Measurements from ENCODE around the gene SMOC2. TPM values are rescaled to one million over a fixed set of nuclear protein-coding genes. Genes with fewer than 3 reads are reported as not detected.

Gene SMOC2
- total and polyA plus RNA-seq, 3 experiments from 2014 or later, result not detected

DNA sequence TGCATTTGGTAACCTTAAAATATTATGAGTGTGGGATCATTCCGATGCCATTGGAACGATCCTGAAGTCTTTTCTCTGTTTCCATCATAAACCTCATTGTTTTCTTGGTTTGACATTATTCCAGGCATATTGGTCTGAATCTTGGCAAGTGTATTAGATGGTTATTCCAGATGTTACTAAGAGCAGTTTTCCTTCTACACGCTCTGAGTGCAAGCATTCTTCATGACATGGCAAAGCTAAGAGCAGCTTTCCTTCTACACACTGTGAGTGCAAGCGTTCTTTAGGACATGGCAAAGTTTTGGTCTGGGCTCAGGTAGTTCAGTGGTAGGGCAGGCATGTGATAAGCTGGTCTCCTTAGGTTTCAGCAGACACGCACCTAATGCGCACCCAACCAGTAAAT, 53.0 kb downstream of the SMOC2 start:
- Mint-ChIP-seq H3K27me3 (peaks cover 0 to 6% of the 10 kb centered on the region in 2 donors), H3K4me3 (no peak overlapping the region), H3K36me3 (no peaks in the 10 kb centered on the region), H3K4me1 (no peaks in the 10 kb centered on the region), H3K9me3 (peaks cover 0 to 4% (median 0%) of the 10 kb centered on the region in 5 donors), H3K27ac (no peak overlapping the region)
- DNase-seq, result no peak
- Histone ChIP-seq H3K27me3 (ENCODE audit: insufficient read depth, low read length, poor library complexity, severe bottlenecking) (no peaks in the 10 kb centered on the region), H3K9me3 (ENCODE audit: low read length) (no peaks in the 10 kb centered on the region), H3K4me1 (ENCODE audit: insufficient read depth, low read length) (no peaks in the 10 kb centered on the region), H3K4me3 (ENCODE audit: low read length) (no peak overlapping the region), H3K36me3 (ENCODE audit: insufficient read depth, low read length) (no peaks in the 10 kb centered on the region), H3K27ac (ENCODE audit: low read depth, low read length) (no peak overlapping the region)
- CTCF ChIA-PET, result no interaction called here
- POLR2A ChIA-PET, result no interaction called here

- ChIA-PET CTCF (no interaction called here), POLR2A (no interaction called here)
- H3K27me3 ChIP-seq (ENCODE audit: insufficient read depth, low read length, poor library complexity, severe bottlenecking), result no peaks in the 10 kb centered on the region
- no peaks in the 10 kb centered on the region for H3K36me3 ChIP-seq (ENCODE audit: insufficient read depth, low read length)
- no peak overlapping the region for H3K27ac ChIP-seq (ENCODE audit: low read depth, low read length)
- no peak for DNase-seq
- no peak overlapping the region for H3K4me3 ChIP-seq (ENCODE audit: low read length)
- no peak overlapping the region for H3K4me3 Mint-ChIP-seq
- H3K9me3 Mint-ChIP-seq, result peaks cover 0 to 4% (median 0%) of the 10 kb centered on the region in 5 donors
- H3K36me3 Mint-ChIP-seq, result no peaks in the 10 kb centered on the region
- H3K27ac Mint-ChIP-seq, result no peak overlapping the region
- no peaks in the 10 kb centered on the region for H3K9me3 ChIP-seq (ENCODE audit: low read length)
- H3K4me1 ChIP-seq (ENCODE audit: insufficient read depth, low read length), result no peaks in the 10 kb centered on the region
- no peaks in the 10 kb centered on the region for H3K4me1 Mint-ChIP-seq
- peaks cover 0 to 6% of the 10 kb centered on the region in 2 donors for H3K27me3 Mint-ChIP-seq
Measured at GRCh38 chr6:168494726-168495125, 53.7 kb downstream of the SMOC2 start.

DNA sequence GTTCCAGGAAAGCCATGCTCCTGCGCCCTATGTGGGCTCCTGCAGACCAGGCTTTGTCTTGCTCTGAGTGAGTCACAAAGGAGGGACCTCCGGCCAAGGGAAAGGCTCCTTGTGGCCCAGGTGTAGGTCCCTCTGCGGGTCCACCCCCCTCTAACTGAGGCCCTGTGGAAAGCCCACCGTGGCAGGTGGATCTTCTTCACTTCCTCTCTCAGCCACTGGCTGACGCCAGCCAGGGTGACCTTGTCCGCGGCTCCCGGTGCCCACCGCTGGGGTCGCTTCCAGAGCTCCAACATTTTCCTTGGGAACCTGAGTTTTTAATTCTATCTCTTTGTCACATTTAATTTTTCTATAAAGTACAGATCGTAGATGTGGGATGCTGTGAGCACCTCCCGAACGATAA, 54.1 kb downstream of the SMOC2 start:
- no peaks in the 10 kb centered on the region for H3K4me1 ChIP-seq (ENCODE audit: insufficient read depth, low read length)
- no peak overlapping the region for H3K4me3 Mint-ChIP-seq
- H3K4me3 ChIP-seq (ENCODE audit: low read length), result no peak overlapping the region
- H3K36me3 ChIP-seq (ENCODE audit: insufficient read depth, low read length), result no peaks in the 10 kb centered on the region
- H3K36me3 Mint-ChIP-seq, result no peaks in the 10 kb centered on the region
- CTCF ChIA-PET, result no interaction called here
- no peaks in the 10 kb centered on the region for H3K27me3 ChIP-seq (ENCODE audit: insufficient read depth, low read length, poor library complexity, severe bottlenecking)
- DNase-seq, result no peak
- H3K27me3 Mint-ChIP-seq, result peaks cover 0 to 6% of the 10 kb centered on the region in 2 donors
- POLR2A ChIA-PET, result no interaction called here
- no peak overlapping the region for H3K27ac Mint-ChIP-seq
- peaks cover 0 to 4% (median 0%) of the 10 kb centered on the region in 5 donors for H3K9me3 Mint-ChIP-seq
- H3K27ac ChIP-seq (ENCODE audit: low read depth, low read length), result no peak overlapping the region
- no peaks in the 10 kb centered on the region for H3K9me3 ChIP-seq (ENCODE audit: low read length)
- no peaks in the 10 kb centered on the region for H3K4me1 Mint-ChIP-seq

DNA sequence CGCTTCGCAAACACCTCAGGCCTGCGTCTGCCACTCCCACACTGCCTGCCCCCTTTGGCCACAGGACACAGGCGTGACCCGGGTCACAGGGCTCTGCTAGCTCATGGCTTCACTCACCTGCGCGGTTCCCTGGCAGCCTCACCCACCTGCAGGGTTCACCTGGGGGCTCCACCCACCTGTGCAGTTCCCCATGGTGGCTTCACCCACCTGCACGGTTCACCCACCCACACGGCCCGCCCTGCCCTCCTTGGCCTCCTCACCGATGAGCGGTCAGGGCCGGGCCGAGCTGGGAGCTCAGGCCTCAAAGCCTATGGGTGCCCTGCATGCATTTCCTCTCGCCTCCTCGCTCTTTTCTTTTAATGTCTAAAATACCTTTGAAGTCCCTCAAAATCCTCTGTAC, 54.7 kb downstream of the SMOC2 start:
- no peaks in the 10 kb centered on the region for H3K36me3 ChIP-seq (ENCODE audit: insufficient read depth, low read length)
- ChIA-PET CTCF (no interaction called here), POLR2A (no interaction called here)
- H3K27ac ChIP-seq (ENCODE audit: low read depth, low read length), result no peak overlapping the region
- no peaks in the 10 kb centered on the region for H3K4me1 Mint-ChIP-seq
- no peaks in the 10 kb centered on the region for H3K9me3 ChIP-seq (ENCODE audit: low read length)
- H3K4me3 ChIP-seq (ENCODE audit: low read length), result no peak overlapping the region
- no peaks in the 10 kb centered on the region for H3K27me3 ChIP-seq (ENCODE audit: insufficient read depth, low read length, poor library complexity, severe bottlenecking)
- peaks cover 0 to 4% (median 0%) of the 10 kb centered on the region in 5 donors for H3K9me3 Mint-ChIP-seq
- no peak overlapping the region for H3K4me3 Mint-ChIP-seq
- peaks cover 0 to 6% of the 10 kb centered on the region in 2 donors for H3K27me3 Mint-ChIP-seq
- H3K27ac Mint-ChIP-seq, result no peak overlapping the region
- no peaks in the 10 kb centered on the region for H3K4me1 ChIP-seq (ENCODE audit: insufficient read depth, low read length)
- DNase-seq, result no peak
- no peaks in the 10 kb centered on the region for H3K36me3 Mint-ChIP-seq

GRCh38 chr6:168496139-168496996, 55.4 kb downstream of the SMOC2 start:
- POLR2A ChIA-PET, result no interaction called here
- H3K36me3 ChIP-seq (ENCODE audit: insufficient read depth, low read length), result no peaks in the 10 kb centered on the region
- Mint-ChIP-seq H3K27ac (peak overlapping the region in 1 of 8 donors; percentile 80), H3K27me3 (peaks cover 0 to 6% of the 10 kb centered on the region in 2 donors), H3K36me3 (no peaks in the 10 kb centered on the region), H3K4me3 (no peak overlapping the region), H3K4me1 (no peaks in the 10 kb centered on the region), H3K9me3 (peaks cover 0 to 4% (median 0%) of the 10 kb centered on the region in 5 donors)
- CTCF ChIA-PET, result no interaction called here
- H3K4me1 ChIP-seq (ENCODE audit: insufficient read depth, low read length), result no peaks in the 10 kb centered on the region
- no peaks in the 10 kb centered on the region for H3K27me3 ChIP-seq (ENCODE audit: insufficient read depth, low read length, poor library complexity, severe bottlenecking)
- H3K9me3 ChIP-seq (ENCODE audit: low read length), result no peaks in the 10 kb centered on the region
- H3K27ac ChIP-seq (ENCODE audit: low read depth, low read length), result no peak overlapping the region
- no peak overlapping the region for H3K4me3 ChIP-seq (ENCODE audit: low read length)
- no peak for DNase-seq

- ChIA-PET POLR2A (no interaction called here), CTCF (no interaction called here)
- peaks cover 0 to 7% of the 10 kb centered on the region in 2 donors for H3K27me3 Mint-ChIP-seq
Measured at GRCh38 chr6:168496997-168497331, 56.0 kb downstream of the SMOC2 start.

GRCh38 chr6:168497381-168497780, 56.4 kb downstream of the SMOC2 start:
- Mint-ChIP-seq H3K27me3 (peaks cover 0 to 7% of the 10 kb centered on the region in 2 donors), H3K36me3 (no peaks in the 10 kb centered on the region), H3K9me3 (peaks cover 0 to 4% (median 0%) of the 10 kb centered on the region in 5 donors), H3K27ac (no peak overlapping the region), H3K4me1 (no peaks in the 10 kb centered on the region), H3K4me3 (no peak overlapping the region)
- no peaks in the 10 kb centered on the region for H3K27me3 ChIP-seq (ENCODE audit: insufficient read depth, low read length, poor library complexity, severe bottlenecking)
- no peaks in the 10 kb centered on the region for H3K9me3 ChIP-seq (ENCODE audit: low read length)
- H3K4me3 ChIP-seq (ENCODE audit: low read length), result no peak overlapping the region
- ChIA-PET CTCF (no interaction called here), POLR2A (no interaction called here)
- no peak overlapping the region for H3K27ac ChIP-seq (ENCODE audit: low read depth, low read length)
- no peaks in the 10 kb centered on the region for H3K36me3 ChIP-seq (ENCODE audit: insufficient read depth, low read length)
- DNase-seq, result no peak
- no peaks in the 10 kb centered on the region for H3K4me1 ChIP-seq (ENCODE audit: insufficient read depth, low read length)

More at GRCh38 chr6:168496997-168497331, 56.0 kb downstream of the SMOC2 start:
- H3K36me3 Mint-ChIP-seq, result no peaks in the 10 kb centered on the region
- H3K4me1 ChIP-seq (ENCODE audit: insufficient read depth, low read length), result no peaks in the 10 kb centered on the region
- no peak for DNase-seq
- H3K4me3 ChIP-seq (ENCODE audit: low read length), result no peak overlapping the region
- H3K27me3 ChIP-seq (ENCODE audit: insufficient read depth, low read length, poor library complexity, severe bottlenecking), result no peaks in the 10 kb centered on the region
- no peak overlapping the region for H3K27ac ChIP-seq (ENCODE audit: low read depth, low read length)
- H3K4me3 Mint-ChIP-seq, result no peak overlapping the region
- H3K36me3 ChIP-seq (ENCODE audit: insufficient read depth, low read length), result no peaks in the 10 kb centered on the region
- H3K9me3 ChIP-seq (ENCODE audit: low read length), result no peaks in the 10 kb centered on the region
- H3K4me1 Mint-ChIP-seq, result no peaks in the 10 kb centered on the region
- H3K27ac Mint-ChIP-seq, result no peak overlapping the region
- H3K9me3 Mint-ChIP-seq, result peaks cover 0 to 4% (median 0%) of the 10 kb centered on the region in 5 donors

DNA sequence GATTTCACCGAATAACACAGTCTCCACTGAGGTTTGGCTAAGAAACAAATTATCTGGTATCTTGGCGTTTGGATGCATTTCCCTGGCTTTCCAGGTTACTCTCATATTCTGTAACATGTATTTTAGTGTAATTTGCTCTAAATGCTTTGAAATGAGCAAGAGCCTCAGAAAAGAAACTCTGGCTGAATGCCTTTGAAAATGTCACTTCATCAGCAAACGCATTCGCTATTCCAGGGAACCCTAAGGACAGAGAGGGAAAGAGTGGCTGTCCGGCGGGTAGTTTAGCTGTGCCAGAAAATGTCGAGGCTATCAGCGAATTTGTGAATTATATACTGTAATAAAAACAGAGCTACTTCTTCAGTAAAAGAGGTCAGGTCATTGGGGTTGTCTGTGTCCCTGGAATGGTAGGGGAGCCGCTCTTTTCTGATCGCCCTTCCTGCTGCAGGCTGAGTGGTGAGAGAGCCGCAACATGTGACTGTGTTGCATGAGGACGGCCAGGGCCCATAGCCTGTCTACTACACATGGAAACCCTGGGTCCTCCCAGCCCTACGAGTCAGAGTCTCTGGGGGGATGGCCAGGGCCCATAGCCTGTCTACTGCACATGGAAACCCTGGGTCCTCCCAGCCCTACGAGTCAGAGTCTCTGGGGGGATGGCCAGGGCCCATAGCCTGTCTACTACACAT, 57.3 kb downstream of the SMOC2 start:
- ChIA-PET POLR2A (no interaction called here), CTCF (no interaction called here)
- Mint-ChIP-seq H3K36me3 (no peaks in the 10 kb centered on the region), H3K4me1 (no peaks in the 10 kb centered on the region), H3K27ac (no peak overlapping the region), H3K9me3 (peaks cover 0 to 4% (median 0%) of the 10 kb centered on the region in 5 donors), H3K27me3 (peaks cover 0 to 5% of the 10 kb centered on the region in 2 donors), H3K4me3 (no peak overlapping the region)
- no peaks in the 10 kb centered on the region for H3K9me3 ChIP-seq (ENCODE audit: low read length)
- no peaks in the 10 kb centered on the region for H3K4me1 ChIP-seq (ENCODE audit: insufficient read depth, low read length)
- no peak overlapping the region for H3K4me3 ChIP-seq (ENCODE audit: low read length)
- no peak overlapping the region for H3K27ac ChIP-seq (ENCODE audit: low read depth, low read length)
- no peak for DNase-seq
- H3K36me3 ChIP-seq (ENCODE audit: insufficient read depth, low read length), result no peaks in the 10 kb centered on the region
- no peaks in the 10 kb centered on the region for H3K27me3 ChIP-seq (ENCODE audit: insufficient read depth, low read length, poor library complexity, severe bottlenecking)
